CD4-positive, alpha-beta T cell treated with Interleukin-12 subunit alpha and Interleukin-12 subunit beta, for 1 hour (primary cell): ENCODE results near the gene SMIM28.
"Not testable (repeated sequence)": the region's sequence is repeated elsewhere in the genome, so short reads cannot be mapped to it uniquely, and the experiment has no call there.

Experiments used
- DNase-seq: peaks from one replicate; pipeline ENCODE4 v3.0.0-alpha.2; 2020

Gene SMIM28

GRCh38 chr6:138410048-138410735 lies 32.5 kb downstream of the SMIM28 start:
- DNase-seq = no peak

GRCh38 chr6:138410972-138411880 lies 33.5 kb downstream of the SMIM28 start:
- DNase-seq = no peak

GRCh38 chr6:138415125-138415524 lies 37.4 kb downstream of the SMIM28 start:
- DNase-seq = no peak

GRCh38 chr6:138416206-138416605 lies 38.5 kb downstream of the SMIM28 start:
- no peak for DNase-seq

GRCh38 chr6:138417493-138418117 lies 39.9 kb downstream of the SMIM28 start:
- no peak for DNase-seq

- DNase-seq = no peak
These were observed 40.5 kb downstream of the SMIM28 start for GRCh38 chr6:138418118-138418742.

GRCh38 chr6:138419766-138420165 lies 42.1 kb downstream of the SMIM28 start:
- no peak for DNase-seq

GRCh38 chr6:138420356-138420755 lies 42.7 kb downstream of the SMIM28 start:
- no peak for DNase-seq

- no peak for DNase-seq
These were observed 43.4 kb downstream of the SMIM28 start for GRCh38 chr6:138421089-138421488.

- DNase-seq = no peak
These were observed 43.9 kb downstream of the SMIM28 start for GRCh38 chr6:138421608-138422007.

- no peak for DNase-seq
These were observed 45.2 kb downstream of the SMIM28 start for GRCh38 chr6:138422861-138423260.

- no peak for DNase-seq
These were observed 46.5 kb downstream of the SMIM28 start for GRCh38 chr6:138424004-138424904.

- DNase-seq = not testable (repeated sequence)
These were observed 47.6 kb downstream of the SMIM28 start for GRCh38 chr6:138425256-138425655.

- no peak for DNase-seq
These were observed 48.9 kb downstream of the SMIM28 start for GRCh38 chr6:138426500-138427123.

GRCh38 chr6:138427701-138428100 lies 50.0 kb downstream of the SMIM28 start:
- no peak for DNase-seq

GRCh38 chr6:138428944-138429598 lies 51.4 kb downstream of the SMIM28 start:
- peak; percentile 64 for DNase-seq

GRCh38 chr6:138429761-138430160 lies 52.1 kb downstream of the SMIM28 start:
- no peak for DNase-seq

- DNase-seq = no peak
These were observed 52.8 kb downstream of the SMIM28 start for GRCh38 chr6:138430361-138431145.

- no peak for DNase-seq
These were observed 53.8 kb downstream of the SMIM28 start for GRCh38 chr6:138431256-138432062.

- DNase-seq = no peak
These were observed 54.3 kb downstream of the SMIM28 start for GRCh38 chr6:138432063-138432356.
